ENCODE measurements around the gene RCOR2. TPM values are rescaled to one million over a fixed set of nuclear protein-coding genes. Genes with fewer than 3 reads are reported as not detected.

RCOR2 gene
- polyA plus RNA-seq, 1 donor (not counting 4 experiments of a cell fraction or from before 2014, with no cell fraction given) = 0.46 TPM

- no peaks in the 10 kb centered on the region for H3K9me1 ChIP-seq (ENCODE audit: control insufficient read depth, extremely low read depth, insufficient read depth, low read length)
- H3K9me3 ChIP-seq (ENCODE audit: control insufficient read depth, low read depth, low read length) = no peaks in the 10 kb centered on the region
- dilution Hi-C loops (cut with MboI; ENCODE audit: extremely low pct_ligation_motif_present, low sequenced_read_pairs) = no loop called here
- TF ChIP-seq EZH2 (IDR thresholded peaks at IDR 0.05; ENCODE audit: low read length) (no peak), CTCF (optimal IDR thresholded peaks at IDR 0.05 in 1 of 3, IDR thresholded peaks at IDR 0.05 in 1 of 3, conservative IDR thresholded peaks at IDR 0.05 in 1 of 3; ENCODE audit: extremely low read depth in 1 of 3, insufficient read depth in 2 of 3, low read length in 3 of 3) (no peak)
- peak within 1 kb of the TSS; percentile 78 for H3K9ac ChIP-seq (ENCODE audit: control insufficient read depth, extremely low read depth, insufficient read depth, low read length)
- FAIRE-seq (no peak), DNase-seq (ENCODE audit: low read depth, low spot score) (peak; percentile 82)
- peak within 1 kb of the TSS; percentile 100 for H3K4me2 ChIP-seq (ENCODE audit: control insufficient read depth, extremely low read depth, insufficient read depth, low read depth, low read length)
- no peaks in the 10 kb centered on the region for H3K27me3 ChIP-seq (ENCODE audit: control insufficient read depth, extremely low read depth, insufficient read depth, low read length)
- H3K4me1 ChIP-seq (ENCODE audit: control insufficient read depth, extremely low read depth, insufficient read depth, low read length) = peaks cover 14% of the 10 kb centered on the region
- peak within 1 kb of the TSS; percentile 80 to 91 (median 89) for H3K4me3 ChIP-seq (ENCODE audit: control insufficient read depth in 2 of 3, extremely low read depth in 1 of 3, insufficient read depth in 2 of 3, low read depth in 1 of 3, low read length in 3 of 3)
- H3K36me3 ChIP-seq (ENCODE audit: control insufficient read depth in 2 of 2, extremely low read depth in 1 of 2, insufficient read depth in 2 of 2, low read length in 2 of 2) = no peaks in the 10 kb centered on the region
- H2AFZ ChIP-seq (ENCODE audit: control insufficient read depth, low read length) = peak within 1 kb of the TSS; percentile 98
- peaks cover 36% of the 10 kb centered on the region for H3K79me2 ChIP-seq (ENCODE audit: control insufficient read depth, insufficient read depth, low read length)
- no peaks in the 10 kb centered on the region for H4K20me1 ChIP-seq (ENCODE audit: control insufficient read depth, extremely low read depth, insufficient read depth, low read length)
- H3K27ac ChIP-seq (ENCODE audit: control insufficient read depth, insufficient read depth, low read length) = peak within 1 kb of the TSS; percentile 77
These were observed 21.8 kb upstream of the RCOR2 start, which contains the start of gene NAA40 for GRCh38 chr11:63938479-63939396. NAA40 (plus strand) TSS chr11:63939002; CDS start chr11:63939097, 95 bp downstream.

GRCh38 chr11:63937713-63938478 lies 20.9 kb upstream of the RCOR2 start:
- Histone ChIP-seq H3K9me1 (ENCODE audit: control insufficient read depth, extremely low read depth, insufficient read depth, low read length) (no peaks in the 10 kb centered on the region), H3K27ac (ENCODE audit: control insufficient read depth, insufficient read depth, low read length) (peak overlapping the region; percentile 77), H3K79me2 (ENCODE audit: control insufficient read depth, insufficient read depth, low read length) (peaks cover 32% of the 10 kb centered on the region), H3K9ac (ENCODE audit: control insufficient read depth, extremely low read depth, insufficient read depth, low read length) (peak overlapping the region; percentile 78), H3K4me2 (ENCODE audit: control insufficient read depth, extremely low read depth, insufficient read depth, low read depth, low read length) (peak overlapping the region; percentile 100), H2AFZ (ENCODE audit: control insufficient read depth, low read length) (peak overlapping the region; percentile 98), H4K20me1 (ENCODE audit: control insufficient read depth, extremely low read depth, insufficient read depth, low read length) (no peaks in the 10 kb centered on the region), H3K27me3 (ENCODE audit: control insufficient read depth, extremely low read depth, insufficient read depth, low read length) (no peaks in the 10 kb centered on the region), H3K36me3 (ENCODE audit: control insufficient read depth in 2 of 2, extremely low read depth in 1 of 2, insufficient read depth in 2 of 2, low read length in 2 of 2) (no peaks in the 10 kb centered on the region), H3K4me3 (ENCODE audit: control insufficient read depth in 2 of 3, extremely low read depth in 1 of 3, insufficient read depth in 2 of 3, low read depth in 1 of 3, low read length in 3 of 3) (peak overlapping the region; percentile 80 to 89 (median 85)), H3K4me1 (ENCODE audit: control insufficient read depth, extremely low read depth, insufficient read depth, low read length) (peaks cover 14% of the 10 kb centered on the region), H3K9me3 (ENCODE audit: control insufficient read depth, low read depth, low read length) (no peaks in the 10 kb centered on the region)
- DNase-seq (ENCODE audit: low read depth, low spot score) (no peak), FAIRE-seq (no peak)
- TF ChIP-seq EZH2 (IDR thresholded peaks at IDR 0.05; ENCODE audit: low read length) (no peak), CTCF (optimal IDR thresholded peaks at IDR 0.05 in 1 of 3, IDR thresholded peaks at IDR 0.05 in 1 of 3, conservative IDR thresholded peaks at IDR 0.05 in 1 of 3; ENCODE audit: extremely low read depth in 1 of 3, insufficient read depth in 2 of 3, low read length in 3 of 3) (no peak)
- dilution Hi-C loops (cut with MboI; ENCODE audit: extremely low pct_ligation_motif_present, low sequenced_read_pairs) = no loop called here

All from keratinocyte (primary cell).